ENCODE data around the gene BTNL2. TPM values are rescaled to one million over a fixed set of nuclear protein-coding genes. Genes with fewer than 3 reads are reported as not detected.

Gene BTNL2
- total RNA-seq, 1 donor from 2014 or later: not detected

- FAIRE-seq (no peak), DNase-seq (ENCODE audit: low read depth) (no peak)
- Histone ChIP-seq H3K4me2 (ENCODE audit: low read length) (no peak overlapping the region), H3K27me3 (ENCODE audit: insufficient read depth, low read length) (peaks cover 2% of the 10 kb centered on the region), H3K4me3 (ENCODE audit: insufficient read depth, low read depth, low read length) (no peak overlapping the region), H3K79me2 (ENCODE audit: insufficient read depth, low read length) (no peaks in the 10 kb centered on the region), H3K36me3 (ENCODE audit: insufficient read depth, low read length) (no peaks in the 10 kb centered on the region), H3K9ac (ENCODE audit: low read length) (no peak overlapping the region), H2AFZ (ENCODE audit: low read depth, low read length) (no peak overlapping the region), H3K9me3 (ENCODE audit: insufficient read depth, low read depth, low read length) (no peaks in the 10 kb centered on the region), H4K20me1 (ENCODE audit: insufficient read depth, low read length) (no peaks in the 10 kb centered on the region), H3K4me1 (ENCODE audit: insufficient read depth, low read length) (no peaks in the 10 kb centered on the region), H3K27ac (ENCODE audit: low read depth, low read length) (no peak overlapping the region)
- Mint-ChIP-seq H3K36me3 (ENCODE audit: low read depth, unreplicated experiment) (no peaks in the 10 kb centered on the region), H3K4me3 (ENCODE audit: unreplicated experiment) (no peak overlapping the region), H3K9me3 (ENCODE audit: unreplicated experiment) (no peaks in the 10 kb centered on the region), H3K27ac (ENCODE audit: unreplicated experiment) (no peak overlapping the region), H3K27me3 (ENCODE audit: low read depth, unreplicated experiment) (peaks cover 18% of the 10 kb centered on the region), H3K4me1 (ENCODE audit: low read depth, unreplicated experiment) (peaks cover 3% of the 10 kb centered on the region)
- TF ChIP-seq CTCF (IDR thresholded peaks at IDR 0.05; ENCODE audit: insufficient read depth, low read depth, low read length) (peak; percentile 27), EZH2 (IDR thresholded peaks at IDR 0.05; ENCODE audit: insufficient read depth, low read length) (no peak)
These were observed 25.1 kb upstream of the BTNL2 start for GRCh38 chr6:32432050-32432450.

GRCh38 chr6:32431142-32431541 lies 24.2 kb upstream of the BTNL2 start:
- Mint-ChIP-seq H3K4me1 (ENCODE audit: low read depth, unreplicated experiment) (peaks cover 3% of the 10 kb centered on the region), H3K27me3 (ENCODE audit: low read depth, unreplicated experiment) (peaks cover 15% of the 10 kb centered on the region), H3K9me3 (ENCODE audit: unreplicated experiment) (no peaks in the 10 kb centered on the region), H3K36me3 (ENCODE audit: low read depth, unreplicated experiment) (no peaks in the 10 kb centered on the region), H3K4me3 (ENCODE audit: unreplicated experiment) (no peak overlapping the region), H3K27ac (ENCODE audit: unreplicated experiment) (no peak overlapping the region)
- H3K4me3 ChIP-seq (ENCODE audit: insufficient read depth, low read depth, low read length): no peak overlapping the region
- DNase-seq (ENCODE audit: low read depth): no peak
- FAIRE-seq: no peak
- H4K20me1 ChIP-seq (ENCODE audit: insufficient read depth, low read length): no peaks in the 10 kb centered on the region
- TF ChIP-seq EZH2 (IDR thresholded peaks at IDR 0.05; ENCODE audit: insufficient read depth, low read length) (no peak), CTCF (IDR thresholded peaks at IDR 0.05; ENCODE audit: insufficient read depth, low read depth, low read length) (no peak)
- no peaks in the 10 kb centered on the region for H3K79me2 ChIP-seq (ENCODE audit: insufficient read depth, low read length)
- H3K27me3 ChIP-seq (ENCODE audit: insufficient read depth, low read length): peaks cover 4% of the 10 kb centered on the region
- no peaks in the 10 kb centered on the region for H3K9me3 ChIP-seq (ENCODE audit: insufficient read depth, low read depth, low read length)
- H3K9ac ChIP-seq (ENCODE audit: low read length): no peak overlapping the region
- H3K27ac ChIP-seq (ENCODE audit: low read depth, low read length): no peak overlapping the region
- no peak overlapping the region for H3K4me2 ChIP-seq (ENCODE audit: low read length)
- H2AFZ ChIP-seq (ENCODE audit: low read depth, low read length): no peak overlapping the region
- no peaks in the 10 kb centered on the region for H3K4me1 ChIP-seq (ENCODE audit: insufficient read depth, low read length)
- H3K36me3 ChIP-seq (ENCODE audit: insufficient read depth, low read length): no peaks in the 10 kb centered on the region

- H3K4me2 ChIP-seq (ENCODE audit: low read length): no peak overlapping the region
- no peak overlapping the region for H3K4me3 ChIP-seq (ENCODE audit: insufficient read depth, low read depth, low read length)
These were observed 23.2 kb upstream of the BTNL2 start for GRCh38 chr6:32430179-32430578.

More at GRCh38 chr6:32430179-32430578, 23.2 kb upstream of the BTNL2 start:
- Histone ChIP-seq H3K9ac (ENCODE audit: low read length) (no peak overlapping the region), H3K4me1 (ENCODE audit: insufficient read depth, low read length) (no peaks in the 10 kb centered on the region), H2AFZ (ENCODE audit: low read depth, low read length) (no peak overlapping the region), H3K9me3 (ENCODE audit: insufficient read depth, low read depth, low read length) (no peaks in the 10 kb centered on the region), H3K36me3 (ENCODE audit: insufficient read depth, low read length) (no peaks in the 10 kb centered on the region), H3K79me2 (ENCODE audit: insufficient read depth, low read length) (no peaks in the 10 kb centered on the region), H3K27ac (ENCODE audit: low read depth, low read length) (no peak overlapping the region), H3K27me3 (ENCODE audit: insufficient read depth, low read length) (peaks cover 2% of the 10 kb centered on the region), H4K20me1 (ENCODE audit: insufficient read depth, low read length) (no peaks in the 10 kb centered on the region)
- H3K4me1 Mint-ChIP-seq (ENCODE audit: low read depth, unreplicated experiment): peaks cover 3% of the 10 kb centered on the region
- FAIRE-seq: no peak
- peaks cover 15% of the 10 kb centered on the region for H3K27me3 Mint-ChIP-seq (ENCODE audit: low read depth, unreplicated experiment)
- no peak overlapping the region for H3K4me3 Mint-ChIP-seq (ENCODE audit: unreplicated experiment)
- no peak for DNase-seq (ENCODE audit: low read depth)
- no peak overlapping the region for H3K27ac Mint-ChIP-seq (ENCODE audit: unreplicated experiment)
- no peaks in the 10 kb centered on the region for H3K9me3 Mint-ChIP-seq (ENCODE audit: unreplicated experiment)
- no peaks in the 10 kb centered on the region for H3K36me3 Mint-ChIP-seq (ENCODE audit: low read depth, unreplicated experiment)
- TF ChIP-seq EZH2 (IDR thresholded peaks at IDR 0.05; ENCODE audit: insufficient read depth, low read length): no peak
- no peak for TF ChIP-seq CTCF (IDR thresholded peaks at IDR 0.05; ENCODE audit: insufficient read depth, low read depth, low read length)
